Skeletal muscle tissue (tissue), 4 donors: ENCODE measurements around the gene ST3GAL4. TPM values are rescaled to one million over a fixed set of nuclear protein-coding genes. Genes with fewer than 3 reads are reported as not detected.
A peak's percentile ranks its signal among the peaks of the same experiment; 100 is the strongest.

ENCODE experiments used
- H3K27ac ChIP-seq: one replicate; pipeline ENCODE4 v1.7.0; 2013; ENCODE audit warnings: mild to moderate bottlenecking, low read depth, low read length, inconsistent platforms
- H3K27me3 ChIP-seq, 3 donors: one replicate each; pipeline ENCODE4 v1.7.0; 2013; ENCODE audit warnings: low read length in 3 of 3; ENCODE audit not compliant: control insufficient read depth in 3 of 3, insufficient read depth in 3 of 3
- H3K36me3 ChIP-seq, 3 donors: one replicate each; pipeline ENCODE4 v1.7.0; 2013; ENCODE audit warnings: low read length in 3 of 3; ENCODE audit not compliant: control insufficient read depth in 3 of 3, insufficient read depth in 3 of 3
- H3K4me1 ChIP-seq, 3 donors: one replicate each; pipeline ENCODE4 v1.7.0; 2013; ENCODE audit warnings: low read length in 3 of 3, mild to moderate bottlenecking in 3 of 3; ENCODE audit not compliant: control insufficient read depth in 3 of 3, insufficient read depth in 3 of 3
- H3K4me3 ChIP-seq, 3 donors: one replicate each; pipeline ENCODE4 v1.7.0; 2013; ENCODE audit warnings: low read length in 3 of 3
- H3K9ac ChIP-seq, 3 donors: one replicate each; pipeline ENCODE4 v1.7.0; 2013; ENCODE audit warnings: low read length in 3 of 3, mild to moderate bottlenecking in 3 of 3, moderate library complexity in 2 of 3, low read depth in 1 of 3
- H3K9me3 ChIP-seq, 3 donors: one replicate each; pipeline ENCODE4 v1.7.0; 2013; ENCODE audit warnings: low read length in 3 of 3; ENCODE audit not compliant: control insufficient read depth in 3 of 3
- total RNA-seq: library from RNA; depleted of rRNA; stranded (reverse); fragments of >200 nt; gene quantifications from one replicate; pipeline ENCODE4 v1.2.3, GENCODE V29; 2014
- donor health status: Osteomylitis.

Gene ST3GAL4
- total RNA-seq, 1 donor from 2014 or later, result 20.9 TPM

- H3K27me3 ChIP-seq, result no peaks in the 10 kb centered on the region
- H3K27ac ChIP-seq, result no peak overlapping the region
- H3K4me1 ChIP-seq, result peaks cover 10 to 24% (median 17%) of the 10 kb centered on the region in 3 donors
- no peaks in the 10 kb centered on the region for H3K36me3 ChIP-seq
- H3K4me3 ChIP-seq, result no peak overlapping the region
- no peak overlapping the region for H3K9ac ChIP-seq
- no peaks in the 10 kb centered on the region for H3K9me3 ChIP-seq
These were observed 70.6 kb downstream of the ST3GAL4 start for GRCh38 chr11:126426106-126426505.

- no peaks in the 10 kb centered on the region for H3K9me3 ChIP-seq
- H3K4me1 ChIP-seq, result peaks cover 11 to 25% (median 21%) of the 10 kb centered on the region in 3 donors
- no peaks in the 10 kb centered on the region for H3K36me3 ChIP-seq
- no peak overlapping the region for H3K9ac ChIP-seq
- no peak overlapping the region for H3K27ac ChIP-seq
- H3K4me3 ChIP-seq, result no peak overlapping the region
- H3K27me3 ChIP-seq, result no peaks in the 10 kb centered on the region
These were observed 71.6 kb downstream of the ST3GAL4 start for GRCh38 chr11:126426820-126427749.

DNA sequence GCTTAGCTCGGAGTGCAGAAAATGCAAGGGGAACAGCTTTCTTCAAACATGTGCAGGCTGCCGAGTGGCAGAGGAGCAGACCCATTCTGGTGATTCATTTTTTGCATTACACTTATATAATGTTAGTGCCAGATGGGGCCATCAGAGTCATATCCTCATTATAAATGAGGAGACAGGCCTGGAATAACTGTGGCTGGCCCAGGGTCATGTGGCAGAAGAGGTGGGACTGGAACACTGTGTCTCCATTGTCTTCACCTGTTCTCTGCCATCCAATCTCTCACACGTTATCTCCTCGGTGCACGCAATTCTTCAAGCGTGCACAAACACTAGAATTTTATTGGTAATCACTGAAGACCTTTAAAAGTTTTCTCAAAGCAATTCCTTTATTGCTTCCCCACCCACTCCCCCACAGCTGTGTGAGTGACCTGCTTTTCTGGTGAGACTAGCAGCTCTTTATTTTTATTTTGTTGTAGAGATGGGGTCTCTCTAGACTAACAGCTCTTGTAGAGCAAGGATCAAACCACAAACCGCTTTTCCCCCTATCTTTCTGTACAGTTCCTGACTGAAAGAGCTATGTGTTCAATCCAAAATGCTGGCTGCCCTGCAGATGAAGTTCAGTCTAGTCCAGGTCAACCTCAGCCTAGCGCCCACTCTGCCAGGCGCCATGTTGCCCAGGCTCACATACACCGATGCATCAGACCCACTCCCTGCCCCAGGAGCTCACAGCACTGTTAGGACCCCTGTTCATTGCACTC, 75.3 kb downstream of the ST3GAL4 start:
- Histone ChIP-seq H3K36me3 (no peaks in the 10 kb centered on the region), H3K4me1 (peaks cover 13 to 24% (median 20%) of the 10 kb centered on the region in 3 donors), H3K9me3 (no peaks in the 10 kb centered on the region), H3K9ac (no peak overlapping the region), H3K4me3 (no peak overlapping the region), H3K27me3 (no peaks in the 10 kb centered on the region), H3K27ac (peak overlapping the region; percentile 44)

- H3K4me3 ChIP-seq, result no peak overlapping the region
- H3K9ac ChIP-seq, result peak overlapping the region in 1 of 3 donors; percentile 43
- H3K36me3 ChIP-seq, result no peaks in the 10 kb centered on the region
- peaks cover 13 to 24% (median 20%) of the 10 kb centered on the region in 3 donors for H3K4me1 ChIP-seq
- no peaks in the 10 kb centered on the region for H3K27me3 ChIP-seq
- H3K9me3 ChIP-seq, result no peaks in the 10 kb centered on the region
- H3K27ac ChIP-seq, result peak overlapping the region; percentile 44
These were observed 76.0 kb downstream of the ST3GAL4 start for GRCh38 chr11:126431401-126432064.

GRCh38 chr11:126432065-126432461, 76.6 kb downstream of the ST3GAL4 start:
- H3K9ac ChIP-seq, result peak overlapping the region in 1 of 3 donors; percentile 43
- peaks cover 9 to 19% (median 15%) of the 10 kb centered on the region in 3 donors for H3K4me1 ChIP-seq
- no peaks in the 10 kb centered on the region for H3K36me3 ChIP-seq
- H3K27ac ChIP-seq, result peak overlapping the region; percentile 30
- H3K9me3 ChIP-seq, result no peaks in the 10 kb centered on the region
- H3K27me3 ChIP-seq, result peaks cover 0 to under 1% (median 0%) of the 10 kb centered on the region in 3 donors
- no peak overlapping the region for H3K4me3 ChIP-seq

GRCh38 chr11:126432525-126432924, 77.0 kb downstream of the ST3GAL4 start:
- peaks cover 0 to 2% (median 0%) of the 10 kb centered on the region in 3 donors for H3K9me3 ChIP-seq
- H3K27me3 ChIP-seq, result peaks cover 0 to 5% (median 0%) of the 10 kb centered on the region in 3 donors
- peak overlapping the region; percentile 30 for H3K27ac ChIP-seq
- H3K9ac ChIP-seq, result no peak overlapping the region
- H3K4me1 ChIP-seq, result peaks cover 9 to 15% (median 11%) of the 10 kb centered on the region in 3 donors
- no peaks in the 10 kb centered on the region for H3K36me3 ChIP-seq
- no peak overlapping the region for H3K4me3 ChIP-seq

DNA sequence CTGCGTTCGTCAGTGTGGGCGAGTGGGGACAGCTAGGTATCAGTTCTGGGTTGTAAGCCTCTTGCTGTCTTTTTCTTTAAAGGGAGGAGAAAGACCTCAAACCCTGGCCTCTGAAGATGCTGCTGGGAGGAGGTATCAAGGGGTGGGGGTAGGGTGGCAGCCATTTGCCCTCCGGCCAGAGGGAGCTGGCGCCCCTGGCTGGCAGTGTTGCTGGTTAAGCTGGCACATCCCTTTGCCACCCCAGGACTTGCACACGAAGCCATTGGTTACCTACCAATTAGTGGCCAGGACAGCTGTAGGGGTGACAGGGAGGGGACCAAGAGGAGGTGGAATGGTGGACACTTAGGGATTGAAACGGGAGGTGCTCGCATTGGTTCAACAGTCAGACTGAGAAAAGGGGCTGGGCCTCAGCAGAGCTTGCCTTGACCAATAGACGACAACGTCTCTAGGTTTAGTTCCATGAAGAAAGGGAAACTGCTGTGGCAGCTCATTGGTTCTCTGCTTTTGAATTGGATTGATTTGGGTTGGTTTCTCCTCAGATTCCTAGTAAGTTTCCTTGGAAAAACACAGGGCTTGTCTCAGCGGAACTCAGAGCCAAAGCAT, 77.9 kb downstream of the ST3GAL4 start:
- Histone ChIP-seq H3K27ac (no peak overlapping the region), H3K27me3 (peaks cover 0 to 7% (median 0%) of the 10 kb centered on the region in 3 donors), H3K4me3 (no peak overlapping the region), H3K9me3 (peaks cover 0 to 2% (median 0%) of the 10 kb centered on the region in 3 donors), H3K36me3 (no peaks in the 10 kb centered on the region), H3K4me1 (peaks cover 9 to 14% (median 11%) of the 10 kb centered on the region in 3 donors), H3K9ac (no peak overlapping the region)

- no peaks in the 10 kb centered on the region for H3K36me3 ChIP-seq
- H3K4me3 ChIP-seq, result no peak overlapping the region
- no peak overlapping the region for H3K27ac ChIP-seq
- H3K27me3 ChIP-seq, result peaks cover 0 to 7% (median 0%) of the 10 kb centered on the region in 3 donors
- peaks cover 0 to 2% (median 0%) of the 10 kb centered on the region in 3 donors for H3K9me3 ChIP-seq
- peaks cover 9 to 14% (median 11%) of the 10 kb centered on the region in 3 donors for H3K4me1 ChIP-seq
- H3K9ac ChIP-seq, result peak overlapping the region in 1 of 3 donors; percentile 8
These were observed 78.8 kb downstream of the ST3GAL4 start for GRCh38 chr11:126433989-126434949.
